K562 (cell line): ENCODE data around the gene C2CD2L. TPM values are rescaled to one million over a fixed set of nuclear protein-coding genes. Genes with fewer than 3 reads are reported as not detected.

Source experiments
- ARID2 ChIP-seq: fragments of 450-650 bp; IDR thresholded peaks from 2 replicates; pipeline ENCODE4 v1.6.1; 2017; ENCODE audit warnings: antibody characterized with exemption, mild to moderate bottlenecking
- BRF1 ChIP-seq: IDR thresholded peaks from 3 replicates; pipeline ENCODE4 v1.6.1; 2011; ENCODE audit warnings: borderline replicate concordance, mild to moderate bottlenecking; ENCODE audit not compliant: insufficient read length; ENCODE audit errors: extremely low read depth
- C11orf30 ChIP-seq: fragments of 450-650 bp; IDR thresholded peaks from 2 replicates; pipeline ENCODE4 v1.6.1; 2016; ENCODE audit warnings: low read depth, mild to moderate bottlenecking
- ETV5 ChIP-seq: sonication (generic); formaldehyde crosslinking; IDR thresholded peaks from 2 replicates; pipeline ENCODE4 v1.4.0; 2020; ENCODE audit warnings: low read depth, mild to moderate bottlenecking, missing genetic modification reagents
- GMEB1 ChIP-seq: fragments of 250-450 bp; sonication (Bioruptor Pico); IDR thresholded peaks from 2 replicates; pipeline ENCODE4 v1.4.0; 2020; ENCODE audit warnings: mild to moderate bottlenecking
- GTF2F1 ChIP-seq: IDR thresholded peaks from 2 replicates; pipeline ENCODE4 v1.6.1; 2011; ENCODE audit warnings: low read depth, low read length, improper control_type of control experiment
- HINFP ChIP-seq: fragments of 450-650 bp; conservative IDR thresholded peaks from 2 replicates; pipeline ENCODE4 v1.6.1; 2016; ENCODE audit warnings: missing genetic modification characterization, low read depth, mild to moderate bottlenecking, control low read depth, missing compliant biosample characterization
- NELFE ChIP-seq: IDR thresholded peaks from 2 replicates; pipeline ENCODE4 v1.6.1; 2011; ENCODE audit warnings: mild to moderate bottlenecking; ENCODE audit not compliant: insufficient read depth, insufficient read length
- NFE2 ChIP-seq: IDR thresholded peaks from 2 replicates; pipeline ENCODE4 v1.6.1; 2014; ENCODE audit warnings: antibody characterized with exemption, low read depth
- NFIC ChIP-seq: fragments of 450-650 bp; IDR thresholded peaks from 2 replicates; pipeline ENCODE4 v1.6.1; 2017; ENCODE audit warnings: mild to moderate bottlenecking, inconsistent platforms
- NR3C1 ChIP-seq: sonication (generic); formaldehyde crosslinking; IDR thresholded peaks from 2 replicates; pipeline ENCODE4 v1.8.1; 2022; ENCODE audit warnings: missing genetic modification reagents
- POLR2AphosphoS5 ChIP-seq: IDR thresholded peaks from 2 replicates; pipeline ENCODE4 v1.6.1; 2011; ENCODE audit warnings: mild to moderate bottlenecking, low read depth, low read length, moderate library complexity; ENCODE audit not compliant: control insufficient read depth, insufficient read depth
- TCF15 ChIP-seq: fragments of 250-450 bp; sonication (Bioruptor Pico); IDR thresholded peaks from 2 replicates; pipeline ENCODE4 v1.8.0; 2022; ENCODE audit warnings: moderate library complexity, mild to moderate bottlenecking, inconsistent platforms
- U2AF1 ChIP-seq: fragments of 200-400 bp; formaldehyde crosslinking; optimal IDR thresholded peaks from 2 replicates; pipeline ENCODE3; 2017; ENCODE audit warnings: mild to moderate bottlenecking, low read depth, low read length, moderate library complexity
- YBX1 ChIP-seq: fragments of 450-650 bp; IDR thresholded peaks from 2 replicates; pipeline ENCODE4 v1.7.1; 2016; ENCODE audit warnings: mild to moderate bottlenecking
- ZC3H8 ChIP-seq: fragments of 450-650 bp; IDR thresholded peaks from 2 replicates; pipeline ENCODE4 v1.6.1; 2017
- ZFP36 ChIP-seq: fragments of 150-350 bp; IDR thresholded peaks from 2 replicates; pipeline ENCODE4 v1.6.1; 2018; ENCODE audit warnings: low read length, low read depth; ENCODE audit not compliant: partially characterized antibody
- ZFP91 ChIP-seq: sonication (generic); formaldehyde crosslinking; IDR thresholded peaks from 2 replicates; pipeline ENCODE4 v1.8.0; 2022; ENCODE audit warnings: mild to moderate bottlenecking, missing genetic modification reagents
- ZNF143 ChIP-seq: sonication (generic); formaldehyde crosslinking; IDR thresholded peaks from 2 replicates; pipeline ENCODE4 v1.9.0; 2022; ENCODE audit warnings: mild to moderate bottlenecking, missing genetic modification reagents
- ZNF512 ChIP-seq: IDR thresholded peaks from 2 replicates; pipeline ENCODE4 v1.6.1; 2016; ENCODE audit warnings: missing genetic modification characterization, missing compliant biosample characterization
- ZNF764 ChIP-seq: fragments of 250-450 bp; sonication (Bioruptor Pico); IDR thresholded peaks from 2 replicates; pipeline ENCODE4 v1.4.0; 2020; ENCODE audit warnings: low read depth, mild to moderate bottlenecking, moderate library complexity
- ZNF778 ChIP-seq: fragments of 450-650 bp; formaldehyde crosslinking; IDR thresholded peaks from 2 replicates; pipeline ENCODE4 v1.4.0; 2020; ENCODE audit warnings: mild to moderate bottlenecking, moderate library complexity
- polyA plus RNA-seq, 8 experiments: library from polyadenylated mRNA; depleted of rRNA in 4 of 8; stranded (reverse) in 5 of 8; unstranded in 3 of 8; fragments of >200 nt; fragmentation: Nextera tagmentation in 2 of 8; fragmentation: Illumina TruSeq in 1 of 8; extraction: Ambion mirVana in 2 of 8; extraction: Trizol in 1 of 8; gene quantifications; 2 replicates each; pipeline versions ENCODE4 v1.2.1 to v1.2.3, GENCODE V29; 2011 to 2014; ENCODE audit warnings: inconsistent platforms in 1 of 8, missing spikeins in 1 of 8
- total RNA-seq, 7 experiments: library from RNA; depleted of rRNA in 6 of 7; stranded (reverse); fragments of >200 nt in 6 of 7; fragmentation: Illumina TruSeq in 2 of 7; extraction: Trizol in 2 of 7; gene quantifications; 2 replicates each; pipeline versions ENCODE4 v1.2.1 to v1.2.3, GENCODE V29; 2011 to 2021; ENCODE audit warnings: low replicate concordance in 1 of 7

The C2CD2L gene
- total and polyA plus RNA-seq, 9 of the 15 experiments (the other 6 are each of a cell fraction or from before 2014, with no cell fraction given), result 0.66 to 41.2 (median 14.8) TPM

- TF ChIP-seq HINFP (tag), result no peak
- no peak for TF ChIP-seq ARID2
- TF ChIP-seq NR3C1 (CRISPR knock-in tag), result no peak
- TF ChIP-seq ZFP91 (CRISPR knock-in tag), result peak; percentile 97
- peak; percentile 97 for TF ChIP-seq NFIC
- TF ChIP-seq ZFP36, result no peak
- no peak for TF ChIP-seq GMEB1 (CRISPR knock-in tag)
- TF ChIP-seq GTF2F1, result no peak
- TF ChIP-seq C11orf30, result no peak
- TF ChIP-seq POLR2AphosphoS5, result peak; percentile 60
- TF ChIP-seq YBX1, result no peak
- TF ChIP-seq NELFE, result no peak
- no peak for TF ChIP-seq ZNF764 (CRISPR knock-in tag)
- no peak for TF ChIP-seq BRF1
- TF ChIP-seq ZC3H8, result no peak
- no peak for TF ChIP-seq ZNF143 (CRISPR knock-in tag)
- TF ChIP-seq ETV5 (CRISPR knock-in tag), result no peak
- no peak for TF ChIP-seq ZNF512 (tag)
- TF ChIP-seq TCF15 (CRISPR knock-in tag), result no peak
- TF ChIP-seq U2AF1, result no peak
- no peak; the same call in 1 of the 2 replicates for TF ChIP-seq NFE2
- no peak for TF ChIP-seq ZNF778
Observed at GRCh38 chr11:119106564-119107537, at the start of gene C2CD2L (continued).
